K562 (cell line): ENCODE measurements around the gene LCMT2. TPM values are rescaled to one million over a fixed set of nuclear protein-coding genes. Genes with fewer than 3 reads are reported as not detected.

Experiments used
- DEAF1 ChIP-seq: fragments of 450-650 bp; formaldehyde crosslinking; IDR thresholded peaks from 2 replicates; pipeline ENCODE4 v1.4.0; 2020; ENCODE audit warnings: mild to moderate bottlenecking, moderate library complexity
- E2F4 ChIP-seq: sonication (generic); formaldehyde crosslinking; IDR thresholded peaks from 2 replicates; pipeline ENCODE4 v1.8.0; 2022; ENCODE audit warnings: mild to moderate bottlenecking, low read depth, missing genetic modification reagents
- HMGXB4 ChIP-seq: sonication (generic); formaldehyde crosslinking; IDR thresholded peaks from 2 replicates; pipeline ENCODE4 v1.8.1; 2023; ENCODE audit warnings: mild to moderate bottlenecking, missing genetic modification reagents
- JUND ChIP-seq, 2 experiments: IDR thresholded peaks; 2 replicates in 1 of 2; 3 replicates in 1 of 2; pipeline ENCODE4 v1.6.1; 2011; ENCODE audit warnings: borderline replicate concordance in 2 of 2, low read depth in 2 of 2, low read length in 2 of 2, improper control_type of control experiment in 1 of 2, missing biosample characterization in 1 of 2, missing genetic modification characterization in 1 of 2, missing genetic modification reagents in 1 of 2
- NONO ChIP-seq, 2 experiments: fragments of 200-400 bp in 1 of 2; fragments of 450-650 bp in 1 of 2; formaldehyde crosslinking in 1 of 2; IDR thresholded peaks; 2 replicates each; pipeline ENCODE4 v1.6.1; 2017; ENCODE audit warnings: low read depth in 2 of 2, mild to moderate bottlenecking in 2 of 2, moderate library complexity in 2 of 2, low read length in 1 of 2
- OTX1 ChIP-seq: fragments of 450-650 bp; formaldehyde crosslinking; IDR thresholded peaks from 2 replicates; pipeline ENCODE4 v1.4.0; 2022; ENCODE audit warnings: mild to moderate bottlenecking
- USF2 ChIP-seq: sonication (generic); formaldehyde crosslinking; IDR thresholded peaks from 2 replicates; pipeline ENCODE4 v1.5.0; 2020; ENCODE audit warnings: missing genetic modification reagents
- ZBTB11 ChIP-seq, 3 experiments: fragments of 200-800 bp in 1 of 3; fragments of 250-450 bp in 1 of 3; fragments of 450-650 bp in 1 of 3; sonication (Bioruptor Pico) in 1 of 3; sonication (Bioruptor generic) in 1 of 3; formaldehyde crosslinking in 1 of 3; IDR thresholded peaks; 2 replicates each; pipeline versions ENCODE4 v1.6.1 to v1.8.0; 2016 to 2022; ENCODE audit warnings: mild to moderate bottlenecking in 2 of 3, missing genetic modification characterization in 2 of 3, missing compliant biosample characterization in 1 of 3, moderate library complexity in 1 of 3
- ZNF143 ChIP-seq: sonication (generic); formaldehyde crosslinking; IDR thresholded peaks from 2 replicates; pipeline ENCODE4 v1.9.0; 2022; ENCODE audit warnings: mild to moderate bottlenecking, missing genetic modification reagents
- ZNF518B ChIP-seq: fragments of 250-450 bp; sonication (Bioruptor Pico); IDR thresholded peaks from 2 replicates; pipeline ENCODE4 v1.5.0; 2021; ENCODE audit warnings: mild to moderate bottlenecking, moderate library complexity
- polyA plus RNA-seq, 8 experiments: library from polyadenylated mRNA; depleted of rRNA in 4 of 8; stranded (reverse) in 5 of 8; unstranded in 3 of 8; fragments of >200 nt; fragmentation: Nextera tagmentation in 2 of 8; fragmentation: Illumina TruSeq in 1 of 8; extraction: Ambion mirVana in 2 of 8; extraction: Trizol in 1 of 8; gene quantifications; 2 replicates each; pipeline versions ENCODE4 v1.2.1 to v1.2.3, GENCODE V29; 2011 to 2014; ENCODE audit warnings: inconsistent platforms in 1 of 8, missing spikeins in 1 of 8
- total RNA-seq, 7 experiments: library from RNA; depleted of rRNA in 6 of 7; stranded (reverse); fragments of >200 nt in 6 of 7; fragmentation: Illumina TruSeq in 2 of 7; extraction: Trizol in 2 of 7; gene quantifications; 2 replicates each; pipeline versions ENCODE4 v1.2.1 to v1.2.3, GENCODE V29; 2011 to 2021; ENCODE audit warnings: low replicate concordance in 1 of 7

LCMT2 gene
- total and polyA plus RNA-seq, 9 of the 15 experiments (the other 6 are each of a cell fraction or from before 2014, with no cell fraction given) = 2.5 to 22.3 (median 15.2) TPM

- TF ChIP-seq DEAF1 (CRISPR knock-in tag) (no peak), HMGXB4 (CRISPR knock-in tag) (no peak; the same call in 1 of the 2 replicates), OTX1 (CRISPR knock-in tag) (no peak), NONO (IDR thresholded peaks at IDR 0.05; ENCODE audit: low read depth in 2 of 2, low read length in 1 of 2) (peak in 1 of 2 experiments; percentile 71; a peak in 1 of 4 replicates), JUND (IDR thresholded peaks at IDR 0.05; ENCODE audit: borderline replicate concordance, low read depth, low read length) (no peak), JUND (tag; IDR thresholded peaks at IDR 0.05; ENCODE audit: borderline replicate concordance, low read depth, low read length) (no peak; the same call in 2 of the 3 replicates), USF2 (CRISPR knock-in tag) (no peak), E2F4 (CRISPR knock-in tag) (peak; percentile 34; the same call in 1 of the 2 replicates), ZNF143 (no peak), ZBTB11 (CRISPR knock-in tag; IDR thresholded peaks at IDR 0.05) (peak in 1 of 3 experiments; percentile 93; a peak in 2 of 6 replicates), ZNF518B (CRISPR knock-in tag) (no peak)
Measured at GRCh38 chr15:43370975-43371974, 40.9 kb upstream of the LCMT2 start, which contains the start of the genes TUBGCP4 and ZSCAN29 (continued).
